AG09319 (cell line): Measurements from ENCODE around the gene DHRS7B.

Experiments
- DNase-seq: peaks from one replicate; pipeline ENCODE4 v3.0.0-alpha.2; 2010; ENCODE audit warnings: low read depth; ENCODE audit errors: extremely low read depth
- TF ChIP-seq, protein P1 (sequence below): IDR thresholded peaks from 2 replicates; pipeline ENCODE4 v1.5.1; 2011; ENCODE audit warnings: low read depth, mild to moderate bottlenecking, inconsistent platforms, low read length, moderate library complexity

Gene DHRS7B

DNA sequence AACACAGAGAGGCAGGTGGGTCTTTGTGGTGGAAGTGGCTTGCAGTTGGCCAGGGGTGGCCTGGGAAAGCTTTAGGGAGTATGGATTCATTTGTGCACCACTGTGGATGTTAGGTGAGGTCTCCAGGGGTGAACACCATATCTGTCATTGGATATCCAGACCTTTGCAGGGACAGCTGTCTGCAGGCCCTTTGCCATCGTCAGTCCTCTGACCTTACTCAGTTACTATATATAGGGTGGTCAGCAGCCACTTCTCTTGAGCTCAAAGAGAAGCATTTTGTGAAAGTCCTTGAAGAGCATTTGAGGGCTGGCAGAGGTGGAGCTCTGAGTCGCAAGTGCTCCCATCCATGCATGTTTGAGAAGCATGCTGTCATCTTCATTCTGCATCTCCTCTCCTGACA lies 46.8 kb downstream of the DHRS7B start:
- TF ChIP-seq, protein P1, sequence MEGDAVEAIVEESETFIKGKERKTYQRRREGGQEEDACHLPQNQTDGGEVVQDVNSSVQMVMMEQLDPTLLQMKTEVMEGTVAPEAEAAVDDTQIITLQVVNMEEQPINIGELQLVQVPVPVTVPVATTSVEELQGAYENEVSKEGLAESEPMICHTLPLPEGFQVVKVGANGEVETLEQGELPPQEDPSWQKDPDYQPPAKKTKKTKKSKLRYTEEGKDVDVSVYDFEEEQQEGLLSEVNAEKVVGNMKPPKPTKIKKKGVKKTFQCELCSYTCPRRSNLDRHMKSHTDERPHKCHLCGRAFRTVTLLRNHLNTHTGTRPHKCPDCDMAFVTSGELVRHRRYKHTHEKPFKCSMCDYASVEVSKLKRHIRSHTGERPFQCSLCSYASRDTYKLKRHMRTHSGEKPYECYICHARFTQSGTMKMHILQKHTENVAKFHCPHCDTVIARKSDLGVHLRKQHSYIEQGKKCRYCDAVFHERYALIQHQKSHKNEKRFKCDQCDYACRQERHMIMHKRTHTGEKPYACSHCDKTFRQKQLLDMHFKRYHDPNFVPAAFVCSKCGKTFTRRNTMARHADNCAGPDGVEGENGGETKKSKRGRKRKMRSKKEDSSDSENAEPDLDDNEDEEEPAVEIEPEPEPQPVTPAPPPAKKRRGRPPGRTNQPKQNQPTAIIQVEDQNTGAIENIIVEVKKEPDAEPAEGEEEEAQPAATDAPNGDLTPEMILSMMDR: no peak

DNA sequence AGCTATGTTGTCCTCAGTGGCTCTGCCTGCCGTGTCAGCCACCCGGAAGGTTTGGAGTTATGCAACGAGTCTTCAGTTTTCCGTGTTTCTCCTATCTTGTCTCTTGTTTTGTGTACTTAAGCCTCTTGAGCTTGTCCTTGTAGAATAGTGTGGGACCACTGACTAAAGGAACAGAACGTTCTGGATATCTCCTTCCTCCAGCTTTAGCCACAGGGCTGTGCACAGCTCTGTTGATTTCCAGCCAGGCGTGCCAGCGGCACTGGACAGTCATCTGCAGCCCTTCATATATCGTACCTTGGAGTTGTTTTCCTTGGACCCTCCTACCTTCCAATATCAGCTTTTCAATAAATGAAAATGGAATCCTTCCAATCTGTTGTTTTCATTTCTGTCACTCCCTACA lies 47.4 kb downstream of the DHRS7B start:
- no peak for DNase-seq
- TF ChIP-seq, protein P1: no peak

More for the DNA sequence above, 46.8 kb downstream of the DHRS7B start:
- no peak for DNase-seq

DNA sequence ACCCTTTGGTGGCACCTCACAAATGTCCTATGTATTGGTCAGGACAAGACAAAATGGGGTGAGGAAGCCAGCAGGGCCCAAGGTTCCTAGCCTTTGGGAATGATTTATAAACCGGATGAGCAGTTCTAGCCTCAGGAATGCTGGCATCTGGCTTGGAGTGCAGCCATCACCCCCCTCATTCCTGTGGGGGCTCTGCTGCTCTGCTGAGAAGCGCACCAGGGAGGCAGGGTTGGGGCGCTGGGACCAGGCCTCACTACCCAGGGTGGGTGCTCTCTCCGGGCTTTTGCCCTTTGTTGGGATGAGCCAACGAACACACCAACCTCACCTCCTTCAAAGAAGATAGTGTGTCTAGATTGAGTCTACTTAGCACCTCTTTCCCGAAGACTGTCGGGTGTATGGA lies 47.9 kb downstream of the DHRS7B start:
- TF ChIP-seq, protein P1: no peak
- DNase-seq: no peak

DNA sequence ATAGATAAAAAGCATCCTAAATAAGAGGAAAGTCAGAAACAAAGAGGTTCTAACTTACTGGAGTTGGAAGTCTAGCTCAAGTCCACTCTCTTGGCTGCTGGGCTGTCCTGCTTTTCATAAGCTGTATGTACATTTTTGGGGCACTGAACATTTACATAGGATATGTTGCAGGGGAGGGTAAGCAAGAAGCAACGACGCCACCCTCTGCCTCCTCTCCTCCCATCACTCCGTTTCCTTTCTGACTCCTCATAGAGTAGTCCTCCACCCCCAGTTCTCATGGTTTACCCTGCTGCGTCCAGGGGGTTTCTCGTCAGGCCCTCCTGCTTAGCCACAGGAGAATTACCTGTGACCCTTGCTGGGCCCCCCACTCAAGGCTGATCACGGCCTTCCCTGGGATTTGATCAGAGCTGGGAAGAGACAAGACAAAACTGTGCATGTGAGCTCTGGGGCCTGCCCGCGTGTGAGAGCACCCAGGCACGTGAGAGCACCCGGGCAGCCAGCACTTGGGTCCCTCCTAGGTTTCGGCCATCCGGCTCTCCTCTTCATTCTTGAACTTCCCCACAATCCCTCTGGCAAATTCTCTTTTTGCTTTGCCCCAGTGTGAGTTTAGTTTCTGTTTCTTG lies 50.1 kb downstream of the DHRS7B start:
- DNase-seq: no peak
- TF ChIP-seq, protein P1: no peak

DNA sequence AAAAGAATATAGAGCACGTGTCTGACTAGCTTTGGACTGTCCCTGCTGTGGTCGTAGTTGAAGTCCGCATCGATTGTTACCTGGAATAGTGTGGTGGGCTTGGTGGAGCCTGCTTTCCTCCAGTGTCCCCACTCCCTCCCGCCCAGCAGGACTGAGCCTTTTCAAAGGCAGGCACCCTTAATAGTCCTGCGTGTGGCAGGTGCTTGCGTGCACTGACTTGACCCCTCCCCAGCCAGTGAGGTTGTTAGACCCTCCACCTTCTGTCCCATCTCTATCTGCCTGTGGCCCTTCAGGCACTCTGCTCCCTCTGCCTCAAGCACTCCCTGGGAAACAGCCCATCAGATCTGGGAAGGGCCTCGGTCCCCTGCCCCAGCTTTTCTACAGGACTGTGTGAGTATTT lies 50.6 kb downstream of the DHRS7B start:
- DNase-seq: no peak
- TF ChIP-seq, protein P1: no peak

DNA sequence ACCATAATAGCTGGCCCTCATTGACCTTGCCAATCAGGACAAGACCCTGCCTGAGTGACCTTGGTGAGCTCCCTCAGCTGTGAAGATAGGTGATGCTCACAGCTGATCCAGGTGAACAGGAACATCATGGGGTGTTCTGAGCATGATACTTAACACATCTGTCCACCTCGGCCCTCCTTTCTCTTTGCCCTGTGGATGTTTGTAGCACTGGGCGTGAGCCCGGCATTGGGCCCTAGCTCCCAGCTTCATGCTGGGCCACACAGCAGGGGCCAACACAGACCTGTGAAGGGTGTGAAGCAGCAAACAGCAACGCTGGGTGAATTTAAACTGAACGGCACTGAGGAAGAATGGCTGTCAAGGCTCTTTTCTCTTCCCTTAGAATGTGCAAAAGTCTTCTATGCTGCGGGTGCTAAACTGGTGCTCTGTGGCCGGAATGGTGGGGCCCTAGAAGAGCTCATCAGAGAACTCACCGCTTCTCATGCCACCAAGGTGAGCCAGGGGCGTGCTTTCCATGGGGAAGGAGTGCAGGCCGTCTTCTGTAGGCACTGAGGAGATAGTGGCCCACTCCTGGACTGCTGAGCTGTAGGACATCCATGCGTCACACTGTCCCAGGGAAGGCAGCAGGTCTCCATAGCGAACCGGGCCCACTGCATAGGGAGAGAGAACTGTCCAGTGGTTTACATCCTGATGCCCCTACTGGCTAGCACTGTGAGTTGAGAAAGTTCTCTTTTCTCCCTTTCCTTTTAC lies 51.3 kb downstream of the DHRS7B start:
- TF ChIP-seq, protein P1: no peak
- DNase-seq: no peak

DNA sequence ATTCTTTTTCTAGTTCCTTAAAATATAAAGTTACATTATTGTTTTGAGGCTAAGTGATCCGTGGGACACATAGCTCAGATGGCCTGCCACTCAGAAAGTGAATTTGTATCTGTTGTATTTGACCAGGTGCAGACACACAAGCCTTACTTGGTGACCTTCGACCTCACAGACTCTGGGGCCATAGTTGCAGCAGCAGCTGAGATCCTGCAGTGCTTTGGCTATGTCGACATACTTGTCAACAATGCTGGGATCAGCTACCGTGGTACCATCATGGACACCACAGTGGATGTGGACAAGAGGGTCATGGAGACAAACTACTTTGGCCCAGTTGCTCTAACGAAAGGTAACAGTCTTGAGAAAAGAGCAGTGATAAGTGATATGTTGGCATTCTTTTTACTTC lies 56.7 kb downstream of the DHRS7B start:
- TF ChIP-seq, protein P1: no peak
- DNase-seq: no peak
